WI38 (cell line): ENCODE results near the gene RAB3IL1.

Experiments used
- H3K4me3 ChIP-seq: 2 replicates; pipeline ENCODE4 v1.5.1; 2011; ENCODE audit warnings: low read depth, mild to moderate bottlenecking, control low read depth, low read length
- CTCF ChIP-seq: IDR thresholded peaks from 2 replicates; pipeline ENCODE4 v1.5.1; 2012; ENCODE audit warnings: low read depth, mild to moderate bottlenecking, control low read depth, low read length

Gene RAB3IL1

GRCh38 chr11:61893981-61894380 is 23.4 kb downstream of the RAB3IL1 start:
- no peak for TF ChIP-seq CTCF

GRCh38 chr11:61892085-61892370 is 25.3 kb downstream of the RAB3IL1 start:
- peak overlapping the region; percentile 43 for H3K4me3 ChIP-seq
- TF ChIP-seq CTCF: no peak

More at GRCh38 chr11:61893981-61894380, 23.4 kb downstream of the RAB3IL1 start:
- no peak overlapping the region for H3K4me3 ChIP-seq

GRCh38 chr11:61891331-61892084 is 25.9 kb downstream of the RAB3IL1 start, which contains the start of gene FADS3:
TSS of gene FADS3 (minus strand) at chr11:61891545. CDS start at chr11:61891381, 164 bp downstream.
- H3K4me3 ChIP-seq: peak within 1 kb of the TSS; percentile 89

GRCh38 chr11:61890529-61891330 is 26.6 kb downstream of the RAB3IL1 start:
- H3K4me3 ChIP-seq: peak overlapping the region; percentile 89
- no peak for TF ChIP-seq CTCF

More at GRCh38 chr11:61891331-61892084, 25.9 kb downstream of the RAB3IL1 start, which contains the start of gene FADS3:
- no peak for TF ChIP-seq CTCF

DNA sequence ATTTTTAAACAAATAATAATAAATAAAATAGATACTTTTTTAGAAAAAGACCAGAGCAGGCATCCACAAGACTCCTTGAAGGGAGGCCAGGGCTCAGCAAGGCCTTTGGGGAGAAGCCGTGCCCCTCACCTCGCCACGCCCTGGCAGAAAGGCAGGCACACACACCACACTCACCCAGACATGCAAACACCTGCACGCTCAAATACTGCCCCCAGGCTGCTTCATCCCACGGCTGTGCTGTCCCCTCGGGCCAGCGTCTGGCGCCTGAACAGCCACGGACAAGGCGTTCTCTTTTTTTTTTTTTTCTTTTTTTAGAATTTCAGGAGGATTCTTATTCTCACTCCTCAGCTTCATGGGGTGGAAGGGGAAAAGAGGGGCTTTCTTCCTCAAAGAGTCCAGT is 27.5 kb downstream of the RAB3IL1 start:
- no peak for TF ChIP-seq CTCF
- peak overlapping the region; percentile 89 for H3K4me3 ChIP-seq

DNA sequence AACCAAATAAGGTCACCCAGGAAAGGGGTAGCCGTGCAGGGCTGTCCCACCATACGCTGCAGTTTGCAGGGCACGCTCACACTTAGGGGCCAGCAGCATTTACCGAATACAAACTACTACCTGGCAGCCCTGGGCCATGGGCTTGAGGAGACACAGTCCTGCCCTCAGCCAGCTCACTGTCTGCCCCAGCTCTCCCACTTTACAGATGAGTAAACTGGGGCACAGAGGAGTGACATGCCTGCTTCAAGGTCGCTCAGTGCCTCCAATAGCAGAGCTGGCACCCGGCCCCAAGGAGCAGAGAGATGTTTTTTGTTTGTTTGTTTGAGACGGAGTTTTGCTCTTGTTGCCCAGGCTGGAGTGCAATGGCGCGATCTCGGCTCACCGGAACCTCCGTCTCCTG is 28.8 kb downstream of the RAB3IL1 start:
- TF ChIP-seq CTCF: no peak
- H3K4me3 ChIP-seq: no peak overlapping the region
